ENCODE measurements around the gene MAD1L1. TPM values are rescaled to one million over a fixed set of nuclear protein-coding genes. Genes with fewer than 3 reads are reported as not detected.

The MAD1L1 gene
- total RNA-seq, 1 donor from 2014 or later: 32.3 TPM

- no peaks in the 10 kb centered on the region for H3K27me3 ChIP-seq (ENCODE audit: insufficient read depth, low read length)
- no peaks in the 10 kb centered on the region for H3K36me3 ChIP-seq (ENCODE audit: insufficient read depth, low read length)
- no peak overlapping the region for H3K27ac ChIP-seq (ENCODE audit: low read depth, low read length)
- H3K9me3 Mint-ChIP-seq (ENCODE audit: unreplicated experiment): no peaks in the 10 kb centered on the region
- TF ChIP-seq CTCF (IDR thresholded peaks at IDR 0.05; ENCODE audit: insufficient read depth, low read depth, low read length) (no peak), EZH2 (IDR thresholded peaks at IDR 0.05; ENCODE audit: insufficient read depth, low read length) (no peak)
- no peak overlapping the region for H3K27ac Mint-ChIP-seq (ENCODE audit: unreplicated experiment)
- no peaks in the 10 kb centered on the region for H3K9me3 ChIP-seq (ENCODE audit: insufficient read depth, low read depth, low read length)
- DNase-seq (ENCODE audit: low read depth) (no peak), FAIRE-seq (no peak)
- no peak overlapping the region for H3K9ac ChIP-seq (ENCODE audit: low read length)
- H4K20me1 ChIP-seq (ENCODE audit: insufficient read depth, low read length): peaks cover 54% of the 10 kb centered on the region
- H3K27me3 Mint-ChIP-seq (ENCODE audit: low read depth, unreplicated experiment): no peaks in the 10 kb centered on the region
- H3K36me3 Mint-ChIP-seq (ENCODE audit: low read depth, unreplicated experiment): peaks cover 17% of the 10 kb centered on the region
- peaks cover 8% of the 10 kb centered on the region for H3K4me1 Mint-ChIP-seq (ENCODE audit: low read depth, unreplicated experiment)
- H3K79me2 ChIP-seq (ENCODE audit: insufficient read depth, low read length): peaks cover 4% of the 10 kb centered on the region
- no peak overlapping the region for H3K4me3 Mint-ChIP-seq (ENCODE audit: unreplicated experiment)
- no peaks in the 10 kb centered on the region for H3K4me1 ChIP-seq (ENCODE audit: insufficient read depth, low read length)
- no peak overlapping the region for H3K4me2 ChIP-seq (ENCODE audit: low read length)
- H2AFZ ChIP-seq (ENCODE audit: low read depth, low read length): no peak overlapping the region
- no peak overlapping the region for H3K4me3 ChIP-seq (ENCODE audit: insufficient read depth, low read depth, low read length)
These were observed 86.7 kb downstream of the MAD1L1 start for GRCh38 chr7:2145835-2146580.

- TF ChIP-seq EZH2 (IDR thresholded peaks at IDR 0.05; ENCODE audit: insufficient read depth, low read length) (no peak), CTCF (IDR thresholded peaks at IDR 0.05; ENCODE audit: insufficient read depth, low read depth, low read length) (no peak)
- Histone ChIP-seq H3K79me2 (ENCODE audit: insufficient read depth, low read length) (no peaks in the 10 kb centered on the region), H3K27me3 (ENCODE audit: insufficient read depth, low read length) (no peaks in the 10 kb centered on the region), H3K36me3 (ENCODE audit: insufficient read depth, low read length) (no peaks in the 10 kb centered on the region), H3K4me2 (ENCODE audit: low read length) (no peak overlapping the region), H3K27ac (ENCODE audit: low read depth, low read length) (no peak overlapping the region), H3K4me3 (ENCODE audit: insufficient read depth, low read depth, low read length) (no peak overlapping the region), H3K4me1 (ENCODE audit: insufficient read depth, low read length) (no peaks in the 10 kb centered on the region), H3K9me3 (ENCODE audit: insufficient read depth, low read depth, low read length) (no peaks in the 10 kb centered on the region), H4K20me1 (ENCODE audit: insufficient read depth, low read length) (peaks cover 48% of the 10 kb centered on the region), H3K9ac (ENCODE audit: low read length) (no peak overlapping the region), H2AFZ (ENCODE audit: low read depth, low read length) (no peak overlapping the region)
- no peak overlapping the region for H3K4me3 Mint-ChIP-seq (ENCODE audit: unreplicated experiment)
- H3K4me1 Mint-ChIP-seq (ENCODE audit: low read depth, unreplicated experiment): no peaks in the 10 kb centered on the region
- no peaks in the 10 kb centered on the region for H3K9me3 Mint-ChIP-seq (ENCODE audit: unreplicated experiment)
- H3K27ac Mint-ChIP-seq (ENCODE audit: unreplicated experiment): no peak overlapping the region
- DNase-seq (ENCODE audit: low read depth): no peak
- H3K36me3 Mint-ChIP-seq (ENCODE audit: low read depth, unreplicated experiment): peaks cover 17% of the 10 kb centered on the region
- FAIRE-seq: no peak
- no peaks in the 10 kb centered on the region for H3K27me3 Mint-ChIP-seq (ENCODE audit: low read depth, unreplicated experiment)
These were observed 87.8 kb downstream of the MAD1L1 start for GRCh38 chr7:2144926-2145325.

GRCh38 chr7:2143981-2144595, 88.7 kb downstream of the MAD1L1 start:
- TF ChIP-seq CTCF (IDR thresholded peaks at IDR 0.05; ENCODE audit: insufficient read depth, low read depth, low read length): no peak
- no peak for TF ChIP-seq EZH2 (IDR thresholded peaks at IDR 0.05; ENCODE audit: insufficient read depth, low read length)
- no peaks in the 10 kb centered on the region for H3K79me2 ChIP-seq (ENCODE audit: insufficient read depth, low read length)
- FAIRE-seq: no peak

More at GRCh38 chr7:2143981-2144595, 88.7 kb downstream of the MAD1L1 start:
- H3K27ac ChIP-seq (ENCODE audit: low read depth, low read length): no peak overlapping the region
- peaks cover 41% of the 10 kb centered on the region for H4K20me1 ChIP-seq (ENCODE audit: insufficient read depth, low read length)
- H3K9ac ChIP-seq (ENCODE audit: low read length): no peak overlapping the region
- no peaks in the 10 kb centered on the region for H3K9me3 ChIP-seq (ENCODE audit: insufficient read depth, low read depth, low read length)
- no peak overlapping the region for H3K4me3 ChIP-seq (ENCODE audit: insufficient read depth, low read depth, low read length)
- Mint-ChIP-seq H3K4me1 (ENCODE audit: low read depth, unreplicated experiment) (no peaks in the 10 kb centered on the region), H3K27ac (ENCODE audit: unreplicated experiment) (no peak overlapping the region), H3K4me3 (ENCODE audit: unreplicated experiment) (no peak overlapping the region), H3K27me3 (ENCODE audit: low read depth, unreplicated experiment) (no peaks in the 10 kb centered on the region), H3K9me3 (ENCODE audit: unreplicated experiment) (no peaks in the 10 kb centered on the region), H3K36me3 (ENCODE audit: low read depth, unreplicated experiment) (peaks cover 17% of the 10 kb centered on the region)
- H3K4me2 ChIP-seq (ENCODE audit: low read length): no peak overlapping the region
- no peaks in the 10 kb centered on the region for H3K4me1 ChIP-seq (ENCODE audit: insufficient read depth, low read length)
- H3K27me3 ChIP-seq (ENCODE audit: insufficient read depth, low read length): no peaks in the 10 kb centered on the region
- H2AFZ ChIP-seq (ENCODE audit: low read depth, low read length): no peak overlapping the region
- no peaks in the 10 kb centered on the region for H3K36me3 ChIP-seq (ENCODE audit: insufficient read depth, low read length)
- no peak for DNase-seq (ENCODE audit: low read depth)
